D721Med (cell line): ENCODE measurements around the gene ARSA.

ENCODE experiments used
- DNase-seq: peaks from one replicate; pipeline ENCODE4 v3.0.0; 2011; ENCODE audit warnings: low spot score; ENCODE audit not compliant: insufficient read length
- FAIRE-seq: peaks from 2 replicates; lab custom pipeline; 2011; peaks lifted over from hg19 to GRCh38; lab: Jason Lieb, UNC
- TF ChIP-seq, protein P1 (sequence below): IDR thresholded peaks from 2 replicates; pipeline ENCODE4 v1.5.1; 2012; ENCODE audit warnings: mild to moderate bottlenecking, control low read depth; ENCODE audit not compliant: insufficient read depth; ENCODE audit errors: missing control alignments

The ARSA gene

DNA sequence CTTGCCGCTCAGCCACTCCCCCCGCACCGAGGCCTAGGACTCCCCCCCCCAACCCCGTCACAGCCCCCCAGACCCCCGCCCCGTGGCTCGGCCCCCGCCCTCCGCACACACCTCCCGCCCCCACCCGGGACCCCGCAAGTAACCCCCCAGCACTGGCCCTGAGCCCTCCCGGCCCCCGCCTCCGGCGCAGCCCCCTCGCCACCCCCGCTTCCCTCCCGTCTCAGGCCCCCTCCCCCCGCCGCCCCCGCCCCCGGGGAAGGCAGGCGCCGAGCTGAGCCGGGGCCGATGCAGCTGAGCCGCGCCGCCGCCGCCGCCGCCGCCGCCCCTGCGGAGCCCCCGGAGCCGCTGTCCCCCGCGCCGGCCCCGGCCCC lies 46.2 kb upstream of the ARSA start:
- DNase-seq (no peak), FAIRE-seq (no peak)
- TF ChIP-seq, protein P1, sequence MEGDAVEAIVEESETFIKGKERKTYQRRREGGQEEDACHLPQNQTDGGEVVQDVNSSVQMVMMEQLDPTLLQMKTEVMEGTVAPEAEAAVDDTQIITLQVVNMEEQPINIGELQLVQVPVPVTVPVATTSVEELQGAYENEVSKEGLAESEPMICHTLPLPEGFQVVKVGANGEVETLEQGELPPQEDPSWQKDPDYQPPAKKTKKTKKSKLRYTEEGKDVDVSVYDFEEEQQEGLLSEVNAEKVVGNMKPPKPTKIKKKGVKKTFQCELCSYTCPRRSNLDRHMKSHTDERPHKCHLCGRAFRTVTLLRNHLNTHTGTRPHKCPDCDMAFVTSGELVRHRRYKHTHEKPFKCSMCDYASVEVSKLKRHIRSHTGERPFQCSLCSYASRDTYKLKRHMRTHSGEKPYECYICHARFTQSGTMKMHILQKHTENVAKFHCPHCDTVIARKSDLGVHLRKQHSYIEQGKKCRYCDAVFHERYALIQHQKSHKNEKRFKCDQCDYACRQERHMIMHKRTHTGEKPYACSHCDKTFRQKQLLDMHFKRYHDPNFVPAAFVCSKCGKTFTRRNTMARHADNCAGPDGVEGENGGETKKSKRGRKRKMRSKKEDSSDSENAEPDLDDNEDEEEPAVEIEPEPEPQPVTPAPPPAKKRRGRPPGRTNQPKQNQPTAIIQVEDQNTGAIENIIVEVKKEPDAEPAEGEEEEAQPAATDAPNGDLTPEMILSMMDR, result no peak

DNA sequence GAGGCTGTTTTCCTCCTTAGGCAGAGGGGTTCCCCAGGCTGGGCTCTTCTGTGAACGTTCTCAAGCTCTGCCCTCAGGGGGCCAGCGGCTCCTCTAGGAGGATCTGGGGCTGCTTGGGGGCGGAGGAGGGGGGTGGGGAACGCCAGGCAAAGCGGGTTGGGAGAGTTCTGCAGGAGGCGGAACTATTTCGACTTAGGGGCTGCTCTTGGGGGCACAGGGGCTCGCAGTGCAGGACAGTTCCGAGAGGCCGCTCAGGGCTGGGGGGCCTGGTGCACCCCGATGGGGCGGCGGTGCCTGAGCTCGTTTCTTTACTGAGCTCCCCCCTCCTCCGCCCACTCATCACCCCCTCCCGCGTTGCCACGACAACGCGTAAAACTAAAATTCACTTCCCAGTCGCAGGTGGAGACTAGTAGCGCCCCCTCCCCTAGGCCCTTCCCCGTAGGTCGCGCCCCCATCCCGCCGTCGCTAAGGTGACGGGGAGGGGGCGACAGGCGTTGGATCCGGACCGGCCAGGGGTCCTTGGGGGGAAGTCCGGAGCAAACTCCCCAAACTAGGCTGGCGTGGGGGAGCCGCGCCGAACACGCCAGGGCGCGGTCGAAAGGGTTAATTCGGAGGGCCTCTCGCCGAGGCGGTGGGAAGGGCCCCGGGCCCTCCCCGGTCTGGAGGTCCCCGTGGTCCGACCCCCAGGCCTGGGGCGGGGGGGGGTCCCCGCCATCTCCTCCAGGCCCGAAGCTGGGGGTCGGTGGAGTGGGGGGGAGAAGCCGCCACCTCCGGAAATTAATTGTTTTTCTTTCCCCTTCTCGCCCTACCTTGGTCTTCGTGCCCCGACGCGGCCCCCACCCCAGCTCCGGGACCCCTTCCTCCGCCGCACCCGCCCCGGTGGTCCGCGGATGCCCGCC lies 45.5 kb upstream of the ARSA start:
- FAIRE-seq (no peak), DNase-seq (no peak)
- TF ChIP-seq, protein P1, result no peak

DNA sequence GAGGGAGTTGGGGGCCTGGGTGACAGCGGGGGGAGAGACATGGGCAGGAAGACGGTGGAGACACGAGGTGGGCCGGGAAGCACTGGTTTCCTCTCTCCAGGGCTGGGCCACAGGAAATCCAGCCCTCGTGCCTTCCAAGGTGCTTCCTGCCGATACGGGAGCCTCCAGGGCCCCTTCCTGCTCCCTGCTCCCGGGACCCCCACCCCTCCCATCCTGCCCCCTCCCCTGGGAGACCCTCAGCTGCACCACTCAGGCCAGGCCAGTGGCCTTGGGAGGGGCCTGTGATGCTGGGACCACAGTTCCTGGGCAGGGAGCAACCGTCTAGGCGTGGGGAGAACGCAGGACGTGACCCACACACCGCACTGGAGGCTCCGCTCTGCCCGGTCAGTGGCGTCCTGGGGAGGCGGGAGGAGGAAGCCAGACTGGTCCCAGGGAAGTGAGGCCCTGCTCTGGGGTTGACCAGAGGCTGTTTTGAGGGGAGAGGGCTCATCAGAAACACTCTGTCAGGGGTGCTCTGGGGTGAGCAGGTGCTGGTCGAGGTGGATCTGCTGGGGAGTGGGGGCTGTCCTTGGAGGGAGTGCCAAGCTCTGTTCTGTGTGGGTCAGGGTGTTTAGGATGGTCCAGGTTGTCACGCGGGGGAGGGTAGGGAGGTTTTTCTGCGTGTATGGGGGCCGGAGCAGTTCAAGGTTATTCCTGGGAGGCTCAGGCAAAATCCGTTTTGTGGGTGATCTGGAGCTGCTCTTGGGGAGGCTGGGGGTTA lies 44.7 kb upstream of the ARSA start, which contains the start of gene SHANK3:
Gene SHANK3 (plus strand): TSS at position 353 of the 760 bp plus-strand sequence.
- DNase-seq (no peak), FAIRE-seq (no peak)
- TF ChIP-seq, protein P1, result no peak

DNA sequence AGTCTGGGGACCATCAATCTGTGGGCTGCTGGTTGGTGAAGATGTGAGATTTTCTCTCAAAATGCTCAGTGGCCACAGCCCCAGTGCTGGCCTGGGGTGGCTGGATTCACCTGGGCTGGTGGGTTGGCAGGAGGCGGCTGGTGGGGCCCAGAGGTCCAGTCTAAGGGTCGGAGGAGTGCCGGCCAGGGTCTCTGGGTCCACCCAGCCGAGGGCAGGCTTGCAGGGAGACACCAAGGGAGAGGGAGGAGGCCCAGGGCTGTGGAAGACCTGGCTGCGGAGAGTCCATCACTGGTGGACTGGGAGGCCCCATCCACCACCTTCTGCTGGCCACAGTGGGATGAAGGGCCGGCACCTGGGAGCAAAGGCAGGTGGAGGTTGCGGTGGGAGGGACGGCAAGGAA lies 44.1 kb upstream of the ARSA start:
- TF ChIP-seq, protein P1, result no peak
- FAIRE-seq, result no peak

DNA sequence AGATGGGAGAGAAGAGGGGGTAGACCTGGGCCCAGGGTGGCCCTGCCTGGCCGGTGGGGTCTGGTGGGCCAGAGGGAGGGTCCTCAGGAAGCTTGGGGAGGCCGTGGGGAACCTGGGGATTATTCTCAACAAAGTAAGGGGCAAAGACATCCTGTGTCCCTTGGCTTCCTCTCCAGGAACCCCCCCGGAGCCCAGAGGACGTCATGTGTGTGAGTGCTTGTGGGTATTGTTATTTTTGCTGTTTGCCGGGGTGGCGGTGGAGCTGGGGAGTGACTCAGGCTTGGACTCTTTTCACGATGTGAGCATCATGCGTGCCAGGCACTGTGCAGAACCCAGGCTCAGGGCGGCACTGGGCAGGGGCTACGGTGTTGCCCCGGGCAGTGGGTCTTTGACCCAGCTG lies 43.7 kb upstream of the ARSA start:
- FAIRE-seq, result no peak
- TF ChIP-seq, protein P1, result no peak

More for the DNA sequence above, 44.1 kb upstream of the ARSA start:
- DNase-seq, result no peak

DNA sequence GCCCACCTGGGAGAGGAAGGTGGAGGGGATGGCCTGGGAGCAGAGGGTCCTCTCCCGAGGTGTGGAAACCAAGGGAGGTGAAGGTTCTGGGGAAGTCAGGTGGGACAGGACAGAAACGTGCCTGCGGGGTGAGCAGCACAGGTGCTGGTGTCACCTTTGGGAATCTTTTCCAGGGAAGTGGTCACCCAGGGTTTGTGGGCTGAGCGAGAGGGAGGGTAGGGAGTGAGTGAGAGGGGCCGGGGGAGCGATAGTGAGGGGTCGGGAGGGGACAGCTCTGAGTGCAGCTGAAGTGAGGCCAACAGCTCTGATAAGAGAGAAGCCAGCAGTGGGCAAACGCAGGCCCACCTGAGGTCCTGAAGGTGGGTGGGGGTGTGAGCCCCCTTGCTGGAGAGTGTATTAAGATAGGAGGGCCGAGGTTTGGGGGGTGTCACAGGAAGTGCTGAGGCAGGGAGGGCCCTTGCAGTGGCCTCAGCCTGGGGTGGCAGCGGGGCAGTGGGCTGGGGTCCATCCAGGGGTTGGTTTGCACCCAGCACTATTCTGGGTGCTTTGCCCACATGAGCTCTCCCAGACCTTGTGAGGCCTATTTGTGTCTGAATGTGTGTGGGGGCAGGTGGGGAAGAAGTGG lies 43.1 kb upstream of the ARSA start:
- TF ChIP-seq, protein P1, result no peak
- DNase-seq (no peak), FAIRE-seq (no peak)

More for the DNA sequence above, 43.7 kb upstream of the ARSA start:
- DNase-seq, result no peak
